ENCODE data around the gene MAML3.

The MAML3 gene

GRCh38 chr4:139808381-139808807 lies 345.6 kb downstream of the MAML3 start:
- no peak for DNase-seq (ENCODE audit: low read depth in 1 of 2, low spot score in 1 of 2)
- no peak overlapping the region for H3K4me3 ChIP-seq (replicated peaks; ENCODE audit: insufficient read depth, low read length)
- no peak for TF ChIP-seq CTCF (IDR thresholded peaks at IDR 0.05; ENCODE audit: insufficient read depth, low read length)
- TF ChIP-seq GABPA (IDR thresholded peaks at IDR 0.05; ENCODE audit: low read depth): no peak
- TF ChIP-seq, protein P1, sequence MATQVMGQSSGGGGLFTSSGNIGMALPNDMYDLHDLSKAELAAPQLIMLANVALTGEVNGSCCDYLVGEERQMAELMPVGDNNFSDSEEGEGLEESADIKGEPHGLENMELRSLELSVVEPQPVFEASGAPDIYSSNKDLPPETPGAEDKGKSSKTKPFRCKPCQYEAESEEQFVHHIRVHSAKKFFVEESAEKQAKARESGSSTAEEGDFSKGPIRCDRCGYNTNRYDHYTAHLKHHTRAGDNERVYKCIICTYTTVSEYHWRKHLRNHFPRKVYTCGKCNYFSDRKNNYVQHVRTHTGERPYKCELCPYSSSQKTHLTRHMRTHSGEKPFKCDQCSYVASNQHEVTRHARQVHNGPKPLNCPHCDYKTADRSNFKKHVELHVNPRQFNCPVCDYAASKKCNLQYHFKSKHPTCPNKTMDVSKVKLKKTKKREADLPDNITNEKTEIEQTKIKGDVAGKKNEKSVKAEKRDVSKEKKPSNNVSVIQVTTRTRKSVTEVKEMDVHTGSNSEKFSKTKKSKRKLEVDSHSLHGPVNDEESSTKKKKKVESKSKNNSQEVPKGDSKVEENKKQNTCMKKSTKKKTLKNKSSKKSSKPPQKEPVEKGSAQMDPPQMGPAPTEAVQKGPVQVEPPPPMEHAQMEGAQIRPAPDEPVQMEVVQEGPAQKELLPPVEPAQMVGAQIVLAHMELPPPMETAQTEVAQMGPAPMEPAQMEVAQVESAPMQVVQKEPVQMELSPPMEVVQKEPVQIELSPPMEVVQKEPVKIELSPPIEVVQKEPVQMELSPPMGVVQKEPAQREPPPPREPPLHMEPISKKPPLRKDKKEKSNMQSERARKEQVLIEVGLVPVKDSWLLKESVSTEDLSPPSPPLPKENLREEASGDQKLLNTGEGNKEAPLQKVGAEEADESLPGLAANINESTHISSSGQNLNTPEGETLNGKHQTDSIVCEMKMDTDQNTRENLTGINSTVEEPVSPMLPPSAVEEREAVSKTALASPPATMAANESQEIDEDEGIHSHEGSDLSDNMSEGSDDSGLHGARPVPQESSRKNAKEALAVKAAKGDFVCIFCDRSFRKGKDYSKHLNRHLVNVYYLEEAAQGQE (IDR thresholded peaks at IDR 0.05; ENCODE audit: insufficient replicate concordance, low read depth): no peak
- no peak for TF ChIP-seq SPI1 (IDR thresholded peaks at IDR 0.05; ENCODE audit: borderline replicate concordance, low read depth)
- TF ChIP-seq POLR2AphosphoS5 (IDR thresholded peaks at IDR 0.05; ENCODE audit: low read depth): no peak
- H3K27ac ChIP-seq (replicated peaks): no peak overlapping the region
- no peaks in the 10 kb centered on the region for H3K27me3 ChIP-seq (ENCODE audit: insufficient read depth, poor library complexity, severe bottlenecking)

- TF ChIP-seq, protein P1 (IDR thresholded peaks at IDR 0.05; ENCODE audit: insufficient replicate concordance, low read depth): no peak
- no peak for TF ChIP-seq CTCF (IDR thresholded peaks at IDR 0.05; ENCODE audit: insufficient read depth, low read length)
- TF ChIP-seq POLR2AphosphoS5 (IDR thresholded peaks at IDR 0.05; ENCODE audit: low read depth): no peak
- Histone ChIP-seq H3K27ac (replicated peaks) (no peak overlapping the region), H3K4me3 (replicated peaks; ENCODE audit: insufficient read depth, low read length) (no peak overlapping the region), H3K27me3 (ENCODE audit: insufficient read depth, poor library complexity, severe bottlenecking) (no peaks in the 10 kb centered on the region)
- no peak for DNase-seq (ENCODE audit: low read depth in 1 of 2, low spot score in 1 of 2)
Observed at GRCh38 chr4:139807483-139807882, 346.5 kb downstream of the MAML3 start.

DNA sequence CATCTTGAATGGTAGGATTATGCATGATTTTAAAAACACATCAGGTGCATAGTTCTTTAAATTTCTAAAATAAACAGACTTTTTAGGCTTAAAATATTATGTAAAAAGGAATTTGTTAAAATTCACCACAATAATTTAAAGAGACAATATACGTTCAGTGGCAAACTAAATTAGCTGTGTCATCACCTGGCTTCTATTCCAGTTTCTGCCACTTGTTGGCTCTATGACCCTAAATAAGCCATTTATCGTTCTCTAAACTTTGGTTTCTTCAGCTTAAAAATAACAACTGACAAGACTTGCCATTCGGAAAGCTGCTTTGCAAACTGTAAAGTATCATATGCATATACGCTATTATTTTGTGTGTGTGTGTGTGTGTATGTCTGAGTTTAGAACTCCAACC lies 347.1 kb downstream of the MAML3 start:
- DNase-seq (ENCODE audit: low read depth in 1 of 2, low spot score in 1 of 2): no peak
- no peaks in the 10 kb centered on the region for H3K27me3 ChIP-seq (ENCODE audit: insufficient read depth, poor library complexity, severe bottlenecking)
- no peak overlapping the region for H3K4me3 ChIP-seq (replicated peaks; ENCODE audit: insufficient read depth, low read length)
- TF ChIP-seq CTCF (IDR thresholded peaks at IDR 0.05; ENCODE audit: insufficient read depth, low read length): peak; percentile 10
- no peak for TF ChIP-seq POLR2AphosphoS5 (IDR thresholded peaks at IDR 0.05; ENCODE audit: low read depth)
- TF ChIP-seq, protein P1 (IDR thresholded peaks at IDR 0.05; ENCODE audit: insufficient replicate concordance, low read depth): no peak
- no peak for TF ChIP-seq GABPA (IDR thresholded peaks at IDR 0.05; ENCODE audit: low read depth)
- TF ChIP-seq SPI1 (IDR thresholded peaks at IDR 0.05; ENCODE audit: borderline replicate concordance, low read depth): no peak
- H3K27ac ChIP-seq (replicated peaks): no peak overlapping the region

All from HL-60 (cell line).